WTC11 (cell line): Measurements from ENCODE around the gene CEP57L1. TPM values are rescaled to one million over a fixed set of nuclear protein-coding genes. Genes with fewer than 3 reads are reported as not detected.

Experiments used
- ATAC-seq: fragments of 200-7000 bp; cut with Tn5 transposase; 2 replicates; pipeline ENCODE4 v1.10.0; 2021; ENCODE audit warnings: mild to moderate bottlenecking, moderate library complexity
- CTCF ChIA-PET: fragments of 300-600 bp; sonication (Branson Sonifier 250); formaldehyde crosslinking; loops from one replicate; lab custom pipeline; 2021; ENCODE audit warnings: antibody characterized with exemption; lab: Charles Lee
- POLR2A ChIA-PET: fragments of 350-600 bp; sonication (Branson Sonifier 250); formaldehyde crosslinking; loops from one replicate; lab custom pipeline; 2021; ENCODE audit warnings: antibody characterized with exemption; lab: Charles Lee
- DNase-seq: peaks from one replicate; pipeline ENCODE4 v3.0.0; 2021; ENCODE audit warnings: low spot score
- H3K27ac Mint-ChIP-seq: 2 replicates; pipeline ENCODE4 v1.8.0; 2021; ENCODE audit warnings: mixed read lengths
- H3K27me3 Mint-ChIP-seq: 2 replicates; pipeline ENCODE4 v1.8.0; 2021; ENCODE audit warnings: low read depth, mild to moderate bottlenecking, moderate library complexity, mixed read lengths
- H3K36me3 Mint-ChIP-seq: 2 replicates; pipeline ENCODE4 v1.8.0; 2021; ENCODE audit warnings: mixed read lengths
- H3K4me1 Mint-ChIP-seq: 2 replicates; pipeline ENCODE4 v1.8.0; 2022; ENCODE audit warnings: mixed read lengths
- H3K4me3 Mint-ChIP-seq: 2 replicates; pipeline ENCODE4 v1.8.0; 2021; ENCODE audit warnings: mild to moderate bottlenecking, moderate library complexity, mixed read lengths
- H3K9me3 Mint-ChIP-seq: 2 replicates; pipeline ENCODE4 v1.8.0; 2021; ENCODE audit warnings: mixed read lengths
- ATF1 ChIP-seq: sonication (generic); formaldehyde crosslinking; IDR thresholded peaks from 2 replicates; pipeline ENCODE4 v1.8.1; 2023; ENCODE audit warnings: mild to moderate bottlenecking, moderate library complexity, missing genetic modification reagents
- EMX1 ChIP-seq: fragments of 250-450 bp; sonication (Bioruptor Pico); IDR thresholded peaks from 2 replicates; pipeline ENCODE4 v1.8.0; 2021; ENCODE audit warnings: mild to moderate bottlenecking
- GABPB1 ChIP-seq: sonication (generic); formaldehyde crosslinking; IDR thresholded peaks from 2 replicates; pipeline ENCODE4 v1.8.1; 2023; ENCODE audit warnings: mild to moderate bottlenecking, missing genetic modification reagents
- HMGA2 ChIP-seq: fragments of 250-450 bp; sonication (Bioruptor Pico); IDR thresholded peaks from 2 replicates; pipeline ENCODE4 v1.4.0; 2021; ENCODE audit warnings: mild to moderate bottlenecking, moderate library complexity
- JAZF1 ChIP-seq: fragments of 250-450 bp; sonication (Bioruptor Pico); IDR thresholded peaks from 2 replicates; pipeline ENCODE4 v1.9.0; 2021; ENCODE audit warnings: moderate library complexity, mild to moderate bottlenecking, inconsistent platforms
- JUN ChIP-seq: sonication (generic); formaldehyde crosslinking; IDR thresholded peaks from 2 replicates; pipeline ENCODE4 v1.8.0; 2023; ENCODE audit warnings: mild to moderate bottlenecking, missing genetic modification reagents
- KAT7 ChIP-seq: sonication (generic); formaldehyde crosslinking; IDR thresholded peaks from 2 replicates; pipeline ENCODE4 v1.8.1; 2023; ENCODE audit warnings: missing genetic modification reagents, mild to moderate bottlenecking, borderline replicate concordance
- MYBL2 ChIP-seq: sonication (generic); formaldehyde crosslinking; IDR thresholded peaks from 2 replicates; pipeline ENCODE4 v1.8.1; 2023; ENCODE audit warnings: mild to moderate bottlenecking, moderate library complexity, missing genetic modification reagents
- OVOL2 ChIP-seq: fragments of 250-450 bp; sonication (Bioruptor Pico); IDR thresholded peaks from 2 replicates; pipeline ENCODE4 v1.9.0; 2021; ENCODE audit warnings: mild to moderate bottlenecking, borderline replicate concordance
- PRDM15 ChIP-seq: sonication (generic); formaldehyde crosslinking; IDR thresholded peaks from 2 replicates; pipeline ENCODE4 v1.8.0; 2022; ENCODE audit warnings: missing genetic modification reagents
- PREB ChIP-seq: sonication (generic); formaldehyde crosslinking; IDR thresholded peaks from 2 replicates; pipeline ENCODE4 v1.8.1; 2022; ENCODE audit warnings: mild to moderate bottlenecking, missing genetic modification reagents, moderate library complexity, borderline replicate concordance
- RELA ChIP-seq: sonication (generic); formaldehyde crosslinking; IDR thresholded peaks from 2 replicates; pipeline ENCODE4 v1.8.1; 2022; ENCODE audit warnings: missing genetic modification reagents, mild to moderate bottlenecking, borderline replicate concordance
- TEAD4 ChIP-seq: sonication (generic); formaldehyde crosslinking; IDR thresholded peaks from 2 replicates; pipeline ENCODE4 v1.8.0; 2022; ENCODE audit warnings: mild to moderate bottlenecking, missing genetic modification reagents
- ZNF121 ChIP-seq: sonication (generic); formaldehyde crosslinking; IDR thresholded peaks from 2 replicates; pipeline ENCODE4 v1.8.0; 2023; ENCODE audit warnings: missing genetic modification reagents
- total RNA-seq: library from RNA; stranded (reverse); gene quantifications from 3 replicates; pipeline ENCODE4 v1.2.3, GENCODE V29; 2021
- TF ChIP-seq, protein P1 (sequence below): fragments of 250-450 bp; sonication (Bioruptor Pico); IDR thresholded peaks from 2 replicates; pipeline ENCODE4 v2.1.2; 2022; ENCODE audit warnings: mild to moderate bottlenecking, moderate library complexity
- TF ChIP-seq, protein P2 (sequence below): sonication (generic); formaldehyde crosslinking; IDR thresholded peaks from 2 replicates; pipeline ENCODE4 v1.8.1; 2022; ENCODE audit warnings: missing genetic modification reagents, borderline replicate concordance
- TF ChIP-seq, protein P3 (sequence below): sonication (generic); formaldehyde crosslinking; IDR thresholded peaks from 2 replicates; pipeline ENCODE4 v1.8.1; 2022; ENCODE audit warnings: low read depth, mild to moderate bottlenecking, moderate library complexity, missing genetic modification reagents, borderline replicate concordance
- TF ChIP-seq, protein P4 (sequence below): sonication (generic); formaldehyde crosslinking; IDR thresholded peaks from 2 replicates; pipeline ENCODE4 v1.8.1; 2023; ENCODE audit warnings: mild to moderate bottlenecking, missing genetic modification reagents, moderate library complexity
- TF ChIP-seq, protein P5 (sequence below): sonication (generic); formaldehyde crosslinking; conservative IDR thresholded peaks from 2 replicates; pipeline ENCODE4 v1.8.1; 2023; ENCODE audit warnings: mild to moderate bottlenecking, low read depth, missing genetic modification reagents, moderate library complexity

CEP57L1 gene
- total RNA-seq, 1 experiment from 2014 or later, result 13.1 TPM

DNA sequence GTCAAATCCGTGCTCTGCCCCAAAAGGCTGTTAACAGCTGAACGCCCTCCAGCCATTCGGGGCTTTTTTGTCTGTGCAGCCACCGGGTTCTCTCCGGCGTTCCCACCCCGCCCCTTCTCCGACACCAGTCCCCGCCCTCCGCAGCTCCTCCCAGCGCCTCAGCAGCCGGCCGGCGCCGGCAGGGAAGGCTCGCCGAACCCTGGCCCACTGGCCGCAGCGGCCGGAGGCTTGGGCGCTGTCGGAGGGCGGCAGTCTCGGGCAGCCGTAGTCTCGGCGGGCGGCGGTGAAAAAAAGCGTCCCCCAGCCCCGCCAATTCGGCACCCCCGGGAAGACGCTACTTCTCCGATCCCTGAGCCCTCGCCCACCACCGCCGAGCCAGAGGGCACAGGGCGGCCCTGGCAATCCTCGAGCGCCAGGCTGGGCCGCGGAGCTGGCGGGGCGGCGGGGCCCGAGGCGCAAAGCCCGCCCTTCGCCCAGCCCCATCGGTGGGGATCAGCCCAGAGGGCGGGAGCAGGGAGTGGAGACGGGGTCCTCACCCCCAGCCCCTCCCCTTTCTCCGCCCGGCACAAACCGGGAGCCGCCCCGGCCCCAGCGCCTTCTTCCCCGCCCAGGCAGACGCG lies 781 bp upstream of the CEP57L1 start, which contains the start of gene SESN1 (continued):
- no peak for TF ChIP-seq PRDM15 (CRISPR knock-in tag)
- TF ChIP-seq MYBL2 (CRISPR knock-in tag), result peak; percentile 47; the same call in 1 of the 2 replicates
- no peak; the same call in 1 of the 2 replicates for TF ChIP-seq GABPB1
- TF ChIP-seq OVOL2 (CRISPR knock-in tag), result no peak
- TF ChIP-seq ATF1 (CRISPR knock-in tag), result no peak
- TF ChIP-seq, protein P1, sequence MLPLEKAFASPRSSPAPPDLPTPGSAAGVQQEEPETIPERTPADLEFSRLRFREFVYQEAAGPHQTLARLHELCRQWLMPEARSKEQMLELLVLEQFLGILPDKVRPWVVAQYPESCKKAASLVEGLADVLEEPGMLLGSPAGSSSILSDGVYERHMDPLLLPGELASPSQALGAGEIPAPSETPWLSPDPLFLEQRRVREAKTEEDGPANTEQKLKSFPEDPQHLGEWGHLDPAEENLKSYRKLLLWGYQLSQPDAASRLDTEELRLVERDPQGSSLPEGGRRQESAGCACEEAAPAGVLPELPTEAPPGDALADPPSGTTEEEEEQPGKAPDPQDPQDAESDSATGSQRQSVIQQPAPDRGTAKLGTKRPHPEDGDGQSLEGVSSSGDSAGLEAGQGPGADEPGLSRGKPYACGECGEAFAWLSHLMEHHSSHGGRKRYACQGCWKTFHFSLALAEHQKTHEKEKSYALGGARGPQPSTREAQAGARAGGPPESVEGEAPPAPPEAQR (CRISPR knock-in tag), result no peak
- TF ChIP-seq EMX1 (CRISPR knock-in tag), result no peak; the same call in 1 of the 2 replicates
- TF ChIP-seq, protein P2, sequence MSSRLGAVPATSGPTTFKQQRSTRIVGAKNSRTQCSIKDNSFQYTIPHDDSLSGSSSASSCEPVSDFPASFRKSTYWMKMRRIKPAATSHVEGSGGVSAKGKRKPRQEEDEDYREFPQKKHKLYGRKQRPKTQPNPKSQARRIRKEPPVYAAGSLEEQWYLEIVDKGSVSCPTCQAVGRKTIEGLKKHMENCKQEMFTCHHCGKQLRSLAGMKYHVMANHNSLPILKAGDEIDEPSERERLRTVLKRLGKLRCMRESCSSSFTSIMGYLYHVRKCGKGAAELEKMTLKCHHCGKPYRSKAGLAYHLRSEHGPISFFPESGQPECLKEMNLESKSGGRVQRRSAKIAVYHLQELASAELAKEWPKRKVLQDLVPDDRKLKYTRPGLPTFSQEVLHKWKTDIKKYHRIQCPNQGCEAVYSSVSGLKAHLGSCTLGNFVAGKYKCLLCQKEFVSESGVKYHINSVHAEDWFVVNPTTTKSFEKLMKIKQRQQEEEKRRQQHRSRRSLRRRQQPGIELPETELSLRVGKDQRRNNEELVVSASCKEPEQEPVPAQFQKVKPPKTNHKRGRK (CRISPR knock-in tag), result no peak
- TF ChIP-seq RELA (CRISPR knock-in tag), result no peak

DNA sequence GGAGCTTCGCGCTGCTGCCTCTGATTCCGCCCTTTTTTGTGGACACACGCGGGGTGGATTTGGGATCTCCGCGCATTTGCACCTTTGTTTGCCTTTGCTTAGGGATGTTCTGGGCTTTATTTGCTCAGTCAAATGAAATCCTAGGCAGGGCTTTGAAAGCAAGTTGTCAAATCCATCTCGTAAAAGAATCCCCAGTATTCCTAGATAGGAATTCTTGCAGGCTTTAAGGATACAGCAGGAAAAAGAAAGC lies 453 bp downstream of the CEP57L1 start:
- POLR2A ChIA-PET, result no interaction called here

GRCh38 chr6:109096208-109096607 lies 901 bp downstream of the CEP57L1 start:
- TF ChIP-seq, protein P3, sequence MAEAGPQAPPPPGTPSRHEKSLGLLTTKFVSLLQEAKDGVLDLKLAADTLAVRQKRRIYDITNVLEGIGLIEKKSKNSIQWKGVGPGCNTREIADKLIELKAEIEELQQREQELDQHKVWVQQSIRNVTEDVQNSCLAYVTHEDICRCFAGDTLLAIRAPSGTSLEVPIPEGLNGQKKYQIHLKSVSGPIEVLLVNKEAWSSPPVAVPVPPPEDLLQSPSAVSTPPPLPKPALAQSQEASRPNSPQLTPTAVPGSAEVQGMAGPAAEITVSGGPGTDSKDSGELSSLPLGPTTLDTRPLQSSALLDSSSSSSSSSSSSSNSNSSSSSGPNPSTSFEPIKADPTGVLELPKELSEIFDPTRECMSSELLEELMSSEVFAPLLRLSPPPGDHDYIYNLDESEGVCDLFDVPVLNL (CRISPR knock-in tag), result no peak
- no peak for TF ChIP-seq HMGA2 (CRISPR knock-in tag)
- no peak for TF ChIP-seq PREB (CRISPR knock-in tag)
- TF ChIP-seq JAZF1 (CRISPR knock-in tag), result no peak
- no peak for TF ChIP-seq TEAD4 (CRISPR knock-in tag)
- TF ChIP-seq, protein P4, sequence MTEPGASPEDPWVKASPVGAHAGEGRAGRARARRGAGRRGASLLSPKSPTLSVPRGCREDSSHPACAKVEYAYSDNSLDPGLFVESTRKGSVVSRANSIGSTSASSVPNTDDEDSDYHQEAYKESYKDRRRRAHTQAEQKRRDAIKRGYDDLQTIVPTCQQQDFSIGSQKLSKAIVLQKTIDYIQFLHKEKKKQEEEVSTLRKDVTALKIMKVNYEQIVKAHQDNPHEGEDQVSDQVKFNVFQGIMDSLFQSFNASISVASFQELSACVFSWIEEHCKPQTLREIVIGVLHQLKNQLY (CRISPR knock-in tag), result no peak
- no peak for TF ChIP-seq JUN (CRISPR knock-in tag)
- TF ChIP-seq, protein P5, sequence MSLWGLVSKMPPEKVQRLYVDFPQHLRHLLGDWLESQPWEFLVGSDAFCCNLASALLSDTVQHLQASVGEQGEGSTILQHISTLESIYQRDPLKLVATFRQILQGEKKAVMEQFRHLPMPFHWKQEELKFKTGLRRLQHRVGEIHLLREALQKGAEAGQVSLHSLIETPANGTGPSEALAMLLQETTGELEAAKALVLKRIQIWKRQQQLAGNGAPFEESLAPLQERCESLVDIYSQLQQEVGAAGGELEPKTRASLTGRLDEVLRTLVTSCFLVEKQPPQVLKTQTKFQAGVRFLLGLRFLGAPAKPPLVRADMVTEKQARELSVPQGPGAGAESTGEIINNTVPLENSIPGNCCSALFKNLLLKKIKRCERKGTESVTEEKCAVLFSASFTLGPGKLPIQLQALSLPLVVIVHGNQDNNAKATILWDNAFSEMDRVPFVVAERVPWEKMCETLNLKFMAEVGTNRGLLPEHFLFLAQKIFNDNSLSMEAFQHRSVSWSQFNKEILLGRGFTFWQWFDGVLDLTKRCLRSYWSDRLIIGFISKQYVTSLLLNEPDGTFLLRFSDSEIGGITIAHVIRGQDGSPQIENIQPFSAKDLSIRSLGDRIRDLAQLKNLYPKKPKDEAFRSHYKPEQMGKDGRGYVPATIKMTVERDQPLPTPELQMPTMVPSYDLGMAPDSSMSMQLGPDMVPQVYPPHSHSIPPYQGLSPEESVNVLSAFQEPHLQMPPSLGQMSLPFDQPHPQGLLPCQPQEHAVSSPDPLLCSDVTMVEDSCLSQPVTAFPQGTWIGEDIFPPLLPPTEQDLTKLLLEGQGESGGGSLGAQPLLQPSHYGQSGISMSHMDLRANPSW (CRISPR knock-in tag), result no peak
- TF ChIP-seq, all 79 proteins: peak for 0
- H3K27me3 Mint-ChIP-seq, result no peaks in the 10 kb centered on the region
- POLR2A ChIA-PET, result no interaction called here
- H3K4me3 Mint-ChIP-seq, result peak overlapping the region; percentile 91
- no peak for DNase-seq
- H3K4me1 Mint-ChIP-seq, result peaks cover 25% of the 10 kb centered on the region
- H3K9me3 Mint-ChIP-seq, result no peaks in the 10 kb centered on the region
- ATAC-seq, result no peak
- no peaks in the 10 kb centered on the region for H3K36me3 Mint-ChIP-seq
- no peak overlapping the region for H3K27ac Mint-ChIP-seq
- CTCF ChIA-PET, result no interaction called here

More for the DNA sequence above, 453 bp downstream of the CEP57L1 start:
- H3K27ac Mint-ChIP-seq, result peak overlapping the region; percentile 99
- DNase-seq, result no peak
- no peak for TF ChIP-seq ZNF121 (CRISPR knock-in tag)
- no peak for TF ChIP-seq KAT7 (CRISPR knock-in tag)
- no peaks in the 10 kb centered on the region for H3K36me3 Mint-ChIP-seq
- H3K27me3 Mint-ChIP-seq, result no peaks in the 10 kb centered on the region
- CTCF ChIA-PET, result interaction anchor here (0.6 to 2.5 kb wide), 4 partner anchors 128 to 1370 kb away, joined by 4 to 10 read pairs (median 7); no protein-coding TSS in a partner anchor
- no peak for ATAC-seq
- peaks cover 25% of the 10 kb centered on the region for H3K4me1 Mint-ChIP-seq
- H3K9me3 Mint-ChIP-seq, result no peaks in the 10 kb centered on the region
- peak overlapping the region; percentile 91 for H3K4me3 Mint-ChIP-seq
